HG03039 (cell line): ENCODE measurements around the gene PRDM15.

Experiments
- ATAC-seq: cut with Tn5 transposase; IDR thresholded peaks from one replicate; pipeline ENCODE4 v1.9.1; 2021; ENCODE audit warnings: mild to moderate bottlenecking, moderate library complexity; ENCODE audit not compliant: unreplicated experiment

PRDM15 gene

GRCh38 chr21:41865002-41865777 is 14.0 kb downstream of the PRDM15 start:
- ATAC-seq = peak; percentile 54

- ATAC-seq = no peak
These were observed 14.7 kb downstream of the PRDM15 start for GRCh38 chr21:41864311-41865001.

GRCh38 chr21:41863439-41863740 is 15.8 kb downstream of the PRDM15 start:
- ATAC-seq = no peak

- ATAC-seq = no peak
These were observed 17.2 kb downstream of the PRDM15 start for GRCh38 chr21:41861987-41862386.

GRCh38 chr21:41861255-41861654 is 17.9 kb downstream of the PRDM15 start:
- ATAC-seq = no peak

- ATAC-seq = no peak
These were observed 19.7 kb downstream of the PRDM15 start for GRCh38 chr21:41859297-41859980.

- ATAC-seq = no peak
These were observed 20.5 kb downstream of the PRDM15 start for GRCh38 chr21:41858466-41859296.

GRCh38 chr21:41857771-41858300 is 21.3 kb downstream of the PRDM15 start:
- ATAC-seq = no peak

GRCh38 chr21:41856572-41856971 is 22.6 kb downstream of the PRDM15 start:
- ATAC-seq = no peak

- ATAC-seq = no peak
These were observed 24.6 kb downstream of the PRDM15 start for GRCh38 chr21:41854426-41854995.

- no peak for ATAC-seq
These were observed 26.2 kb downstream of the PRDM15 start for GRCh38 chr21:41852929-41853320.

GRCh38 chr21:41852151-41852928 is 26.8 kb downstream of the PRDM15 start:
- ATAC-seq = no peak

- no peak for ATAC-seq
These were observed 27.9 kb downstream of the PRDM15 start for GRCh38 chr21:41851090-41851790.

- ATAC-seq = no peak
These were observed 29.1 kb downstream of the PRDM15 start for GRCh38 chr21:41850085-41850484.

GRCh38 chr21:41848958-41849580 is 30.1 kb downstream of the PRDM15 start:
- ATAC-seq = no peak

GRCh38 chr21:41848533-41848932 is 30.6 kb downstream of the PRDM15 start:
- no peak for ATAC-seq

GRCh38 chr21:41847066-41847804 is 31.9 kb downstream of the PRDM15 start:
- no peak for ATAC-seq

- no peak for ATAC-seq
These were observed 32.6 kb downstream of the PRDM15 start for GRCh38 chr21:41846536-41846935.
